Stimulated activated CD4-positive, alpha-beta T cell treated with anti-CD3 and anti-CD28 coated beads, Interleukin-2, amount 100 ng/mL, for 4 hours (primary cell): ENCODE measurements around the gene CCNY.

Experiments
- DNase-seq: peaks from one replicate; pipeline ENCODE4 v3.0.0-alpha.2; 2020; ENCODE audit warnings: low read depth

The CCNY gene

DNA sequence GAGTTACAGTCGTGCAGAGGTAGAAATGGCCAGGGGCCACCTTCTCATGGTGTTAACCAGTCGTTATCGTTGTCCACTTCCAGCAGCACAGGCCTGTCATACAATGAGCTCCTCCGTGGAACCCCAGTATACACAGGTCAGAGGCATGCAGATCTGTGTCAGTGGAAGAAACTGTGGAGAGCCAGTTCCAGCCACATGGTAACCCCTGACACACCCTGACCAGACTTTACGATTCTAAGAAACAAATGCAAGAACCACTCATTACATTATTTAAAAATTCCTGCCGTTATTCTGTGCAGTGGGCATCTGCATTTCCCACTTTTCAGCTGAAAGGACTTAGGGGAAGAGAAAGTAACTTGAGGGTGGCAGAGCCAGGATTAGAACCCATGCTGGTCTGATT lies 245.3 kb downstream of the CCNY start:
- DNase-seq, result no peak

DNA sequence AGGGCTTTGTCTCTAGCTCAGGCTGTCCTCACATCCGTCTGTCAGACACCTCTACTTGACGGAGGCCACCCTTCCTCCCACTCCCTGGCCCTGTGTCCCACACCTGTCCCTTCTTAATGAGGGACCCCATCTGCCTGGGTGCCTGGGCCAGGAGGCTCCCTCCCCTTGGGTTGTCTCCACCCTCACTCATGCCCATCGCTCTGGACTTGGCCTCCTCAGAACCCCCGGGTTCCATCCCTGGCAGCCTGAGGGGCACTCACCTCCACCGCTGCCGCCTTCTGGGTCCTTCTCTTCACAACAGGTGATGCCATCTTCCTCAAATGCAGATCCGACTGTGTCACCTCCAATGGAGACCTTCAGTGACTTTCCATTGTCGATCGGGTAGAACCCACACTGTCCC lies 248.6 kb downstream of the CCNY start:
- DNase-seq, result no peak

DNA sequence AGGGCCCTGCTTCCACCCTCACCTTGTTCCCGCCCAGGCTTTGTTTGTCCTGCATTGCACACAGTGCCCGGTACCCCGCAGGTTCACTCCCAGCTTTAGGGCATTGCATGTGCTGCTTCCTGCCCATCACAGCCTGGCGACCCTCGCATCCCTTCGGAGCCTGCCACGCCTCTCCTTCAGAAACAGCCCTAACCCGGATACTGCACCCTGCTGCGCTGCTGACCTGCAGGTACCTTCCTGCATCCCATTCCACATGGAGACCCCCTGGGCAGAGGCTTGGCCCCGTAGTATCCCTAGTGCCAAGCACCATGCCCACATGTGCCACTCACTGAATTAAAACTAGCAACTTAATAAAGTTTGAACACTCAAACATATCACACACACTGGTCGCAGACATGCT lies 249.0 kb downstream of the CCNY start:
- DNase-seq, result no peak

DNA sequence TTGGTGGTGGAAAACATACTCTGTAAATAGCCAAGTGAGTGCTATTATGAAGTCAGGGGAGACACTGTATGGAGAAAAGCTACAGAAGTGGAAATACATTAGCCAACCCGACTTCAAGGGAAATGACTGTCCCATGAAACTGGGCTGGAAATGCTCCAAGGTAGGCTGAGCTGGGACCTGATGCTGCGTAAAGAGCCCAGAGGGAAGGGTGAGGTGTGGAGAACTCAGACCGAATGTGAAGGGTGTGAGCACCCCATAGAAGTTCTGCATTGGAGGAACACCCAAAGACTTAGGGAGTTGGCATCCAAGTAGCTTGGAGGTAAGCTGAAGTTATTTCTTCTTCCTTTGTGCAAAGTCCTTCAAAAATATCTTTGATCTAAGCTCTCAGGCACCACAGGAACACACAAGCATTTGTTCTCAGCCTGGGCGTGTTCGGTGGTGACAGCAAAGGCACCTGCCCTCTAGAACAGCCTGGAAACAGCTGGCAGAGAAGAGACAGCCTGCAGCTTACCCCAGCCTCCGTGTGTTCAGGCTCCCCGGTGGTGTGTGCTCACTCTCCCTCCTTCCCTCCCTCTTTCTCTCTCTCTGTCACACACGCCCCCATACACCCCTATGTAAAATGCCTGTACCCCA lies 249.7 kb downstream of the CCNY start:
- no peak for DNase-seq

DNA sequence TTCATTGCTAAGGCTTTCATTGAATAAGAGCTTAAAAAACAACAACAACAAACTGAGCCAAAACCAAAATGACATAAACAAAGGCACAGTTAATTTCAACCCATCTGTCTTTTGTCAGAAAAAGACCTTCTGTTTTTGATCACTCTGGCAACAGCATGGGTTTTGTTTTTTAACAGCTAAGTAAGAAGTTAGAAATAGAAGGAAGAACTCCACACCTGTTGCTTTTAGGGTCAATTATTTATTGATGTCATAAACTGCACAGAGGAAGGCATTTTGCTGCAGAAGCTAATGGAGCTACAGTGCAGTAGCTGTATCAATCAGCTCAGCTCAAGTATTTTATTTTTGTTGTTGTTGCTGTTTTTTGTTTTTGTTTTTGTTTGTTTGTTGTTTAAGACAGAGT lies 252.5 kb downstream of the CCNY start:
- DNase-seq, result no peak

DNA sequence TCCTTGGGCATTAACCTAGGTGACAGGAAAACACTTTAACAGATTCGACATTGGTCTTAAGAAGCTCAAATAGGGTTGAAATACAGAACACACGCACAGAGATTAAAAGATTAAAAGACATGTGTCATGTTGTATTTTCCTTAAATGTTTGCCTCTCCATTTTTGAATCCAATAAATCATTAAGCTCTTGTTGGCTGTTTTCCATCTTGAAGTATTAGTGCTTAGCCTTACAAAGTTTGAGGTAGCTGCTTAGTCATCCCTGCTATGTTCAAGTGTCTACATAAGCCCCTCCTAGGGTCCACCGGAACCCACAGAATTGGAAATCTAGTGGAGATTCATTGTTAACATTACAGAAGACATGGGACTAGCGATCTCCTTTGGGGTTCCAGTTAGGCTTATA lies 256.1 kb downstream of the CCNY start:
- no peak for DNase-seq

DNA sequence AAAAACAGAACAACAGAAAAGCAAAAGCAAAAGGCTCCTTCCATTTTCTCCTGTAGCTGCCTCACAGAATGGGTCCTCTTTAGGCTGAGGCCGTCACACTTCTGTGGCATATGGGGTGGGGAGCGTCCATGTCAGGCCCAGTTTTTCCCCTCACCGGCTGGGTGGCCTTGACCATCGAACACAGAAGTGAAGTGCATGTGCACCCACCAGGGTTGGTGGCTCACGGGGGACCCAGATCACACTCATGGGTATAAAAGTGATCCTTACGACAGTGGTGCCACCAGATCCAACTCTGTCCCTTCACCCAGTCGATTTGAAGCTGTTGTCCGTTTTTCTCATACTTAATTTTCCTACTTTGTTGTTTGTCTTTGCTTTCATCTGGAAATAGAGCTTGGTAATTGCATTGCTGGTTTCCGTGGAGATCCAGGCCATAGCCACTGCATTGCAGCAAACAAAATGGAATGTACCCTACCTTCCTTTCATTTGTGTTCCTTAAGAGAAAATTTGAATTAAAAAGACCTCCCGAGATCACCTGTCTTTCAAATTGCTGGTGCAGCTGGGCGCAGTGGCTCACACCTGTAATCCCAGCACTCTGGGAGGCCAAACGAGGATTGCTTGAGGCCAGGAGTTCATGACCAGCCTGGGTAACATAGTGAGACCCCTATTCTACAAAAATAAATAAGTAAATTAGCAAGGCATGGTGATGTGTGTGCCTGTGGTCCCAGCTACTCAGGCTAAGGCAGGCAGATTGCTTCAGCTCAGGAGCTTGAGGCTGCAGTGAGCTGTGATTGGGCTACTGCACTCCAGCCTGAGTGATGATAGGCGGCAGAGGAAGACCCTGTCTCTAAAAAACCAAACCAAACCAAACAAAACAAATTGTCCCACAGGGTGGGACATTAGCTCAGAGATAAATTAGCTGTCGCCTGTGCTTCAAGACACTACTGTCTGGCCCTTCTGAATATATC lies 258.1 kb downstream of the CCNY start:
- no peak for DNase-seq

DNA sequence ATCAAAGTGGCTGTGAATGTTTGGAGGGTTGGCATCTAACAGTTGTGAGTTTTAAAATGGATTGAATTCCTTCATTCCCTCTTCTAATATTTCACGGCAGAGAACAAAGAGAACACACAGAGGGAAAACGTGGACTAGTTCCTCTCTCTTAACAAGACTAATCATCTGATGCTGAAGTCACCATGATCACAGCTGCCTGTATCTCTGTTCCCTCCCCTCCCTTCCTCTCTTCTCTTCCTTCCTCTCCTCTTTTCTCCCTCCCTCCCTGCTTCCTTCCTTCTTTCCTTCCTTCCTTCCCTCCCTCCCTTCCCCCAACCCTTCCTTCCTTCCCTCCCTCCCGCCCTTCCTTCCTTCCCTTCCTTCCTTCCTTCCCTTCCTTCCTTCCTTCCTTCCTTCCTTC lies 258.8 kb downstream of the CCNY start:
- no peak for DNase-seq

DNA sequence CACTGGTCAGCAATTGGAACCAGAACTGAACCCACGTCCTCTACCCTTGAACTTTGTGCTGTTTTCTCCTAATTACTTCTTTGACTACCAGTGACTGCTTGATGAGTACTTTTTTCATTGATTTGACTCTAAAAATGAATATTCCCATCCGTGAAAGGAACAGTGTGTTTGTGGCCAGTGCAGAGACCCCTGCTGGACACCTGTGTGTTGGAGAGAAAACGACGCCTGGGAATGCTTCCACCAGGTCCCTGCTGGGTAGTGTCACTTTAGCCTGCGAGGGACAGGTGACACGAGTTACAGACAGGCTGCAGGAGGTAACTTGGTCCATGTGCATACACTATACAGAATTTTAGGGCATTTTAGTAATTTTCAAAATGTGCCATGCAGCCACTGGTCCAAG lies 262.1 kb downstream of the CCNY start:
- DNase-seq, result no peak

DNA sequence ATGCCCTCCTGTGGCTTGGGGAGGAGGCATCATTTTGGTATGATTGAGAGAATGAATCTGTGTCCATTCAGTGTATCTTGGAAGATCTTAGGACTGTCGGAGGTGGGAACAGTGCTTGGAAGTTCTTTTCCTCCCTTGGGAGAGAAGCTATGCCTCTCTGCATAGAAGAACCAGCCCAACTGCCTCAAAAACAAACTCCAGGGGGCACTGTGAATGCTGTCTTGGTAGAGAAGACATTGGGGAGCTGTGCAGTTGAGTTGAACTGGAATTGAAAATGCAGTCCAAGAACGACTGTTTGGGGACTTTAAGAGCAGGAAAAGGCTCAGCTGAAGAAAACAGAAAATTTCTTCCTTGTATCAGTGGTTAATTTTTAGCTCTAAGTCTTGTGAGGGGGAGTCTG lies 263.9 kb downstream of the CCNY start:
- DNase-seq, result no peak

DNA sequence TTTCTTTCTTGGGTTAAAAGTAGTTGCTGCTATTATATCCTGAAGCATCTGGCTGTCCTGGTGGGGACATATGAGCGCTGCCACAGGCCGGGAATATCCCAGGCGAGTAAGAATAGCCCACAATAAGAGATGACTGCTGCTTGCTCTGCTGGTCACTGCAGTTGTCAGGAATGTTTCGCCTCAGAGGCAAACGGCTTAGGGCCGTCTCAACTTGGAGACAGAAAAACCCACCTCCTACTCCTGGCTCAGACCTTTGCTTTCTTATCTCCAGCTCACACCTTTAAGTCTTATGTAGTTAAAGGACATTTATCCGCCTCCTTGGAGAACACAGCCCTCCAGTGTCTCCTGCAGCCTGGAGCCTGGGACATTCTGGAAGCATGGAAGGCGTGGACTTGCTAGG lies 268.9 kb downstream of the CCNY start, which contains the start of gene GJD4:
GJD4 (plus strand) TSS at position 151 of the 400 bp plus-strand sequence; CDS start at position 378, 227 bp downstream.
- no peak for DNase-seq

DNA sequence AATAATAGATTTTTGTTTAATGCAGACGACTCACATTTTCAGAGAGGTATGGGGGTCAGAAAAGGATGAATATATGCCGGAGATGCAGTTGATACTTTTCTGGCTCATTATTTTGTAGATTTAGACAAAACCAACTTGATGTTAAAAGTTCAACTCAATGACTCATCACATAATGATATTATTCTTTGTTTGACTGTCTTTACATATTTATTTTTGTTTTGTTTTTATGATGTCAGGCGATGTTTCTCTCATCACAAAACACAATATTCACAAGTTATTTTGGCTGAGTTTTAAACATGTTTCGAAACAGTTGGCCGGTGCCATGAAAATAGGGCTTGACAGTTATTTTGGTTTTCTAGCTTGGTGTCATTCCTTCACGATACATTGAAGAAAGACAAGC lies 270.1 kb downstream of the CCNY start:
- no peak for DNase-seq

DNA sequence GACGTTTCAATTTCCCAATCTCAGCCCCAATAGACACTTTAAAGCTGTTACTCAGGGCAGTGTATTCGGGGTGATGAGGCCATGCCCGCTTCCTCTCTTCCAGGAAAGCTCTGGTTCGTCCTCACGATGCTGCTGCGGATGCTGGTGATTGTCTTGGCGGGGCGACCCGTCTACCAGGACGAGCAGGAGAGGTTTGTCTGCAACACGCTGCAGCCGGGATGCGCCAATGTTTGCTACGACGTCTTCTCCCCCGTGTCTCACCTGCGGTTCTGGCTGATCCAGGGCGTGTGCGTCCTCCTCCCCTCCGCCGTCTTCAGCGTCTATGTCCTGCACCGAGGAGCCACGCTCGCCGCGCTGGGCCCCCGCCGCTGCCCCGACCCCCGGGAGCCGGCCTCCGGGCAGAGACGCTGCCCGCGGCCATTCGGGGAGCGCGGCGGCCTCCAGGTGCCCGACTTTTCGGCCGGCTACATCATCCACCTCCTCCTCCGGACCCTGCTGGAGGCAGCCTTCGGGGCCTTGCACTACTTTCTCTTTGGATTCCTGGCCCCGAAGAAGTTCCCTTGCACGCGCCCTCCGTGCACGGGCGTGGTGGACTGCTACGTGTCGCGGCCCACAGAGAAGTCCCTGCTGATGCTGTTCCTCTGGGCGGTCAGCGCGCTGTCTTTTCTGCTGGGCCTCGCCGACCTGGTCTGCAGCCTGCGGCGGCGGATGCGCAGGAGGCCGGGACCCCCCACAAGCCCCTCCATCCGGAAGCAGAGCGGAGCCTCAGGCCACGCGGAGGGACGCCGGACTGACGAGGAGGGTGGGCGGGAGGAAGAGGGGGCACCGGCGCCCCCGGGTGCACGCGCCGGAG lies 271.4 kb downstream of the CCNY start:
- no peak for DNase-seq

DNA sequence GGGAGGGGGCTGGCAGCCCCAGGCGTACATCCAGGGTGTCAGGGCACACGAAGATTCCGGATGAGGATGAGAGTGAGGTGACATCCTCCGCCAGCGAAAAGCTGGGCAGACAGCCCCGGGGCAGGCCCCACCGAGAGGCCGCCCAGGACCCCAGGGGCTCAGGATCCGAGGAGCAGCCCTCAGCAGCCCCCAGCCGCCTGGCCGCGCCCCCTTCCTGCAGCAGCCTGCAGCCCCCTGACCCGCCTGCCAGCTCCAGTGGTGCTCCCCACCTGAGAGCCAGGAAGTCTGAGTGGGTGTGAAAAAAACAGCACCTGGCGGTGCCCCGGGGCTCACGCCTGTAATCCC lies 272.0 kb downstream of the CCNY start:
- no peak for DNase-seq

DNA sequence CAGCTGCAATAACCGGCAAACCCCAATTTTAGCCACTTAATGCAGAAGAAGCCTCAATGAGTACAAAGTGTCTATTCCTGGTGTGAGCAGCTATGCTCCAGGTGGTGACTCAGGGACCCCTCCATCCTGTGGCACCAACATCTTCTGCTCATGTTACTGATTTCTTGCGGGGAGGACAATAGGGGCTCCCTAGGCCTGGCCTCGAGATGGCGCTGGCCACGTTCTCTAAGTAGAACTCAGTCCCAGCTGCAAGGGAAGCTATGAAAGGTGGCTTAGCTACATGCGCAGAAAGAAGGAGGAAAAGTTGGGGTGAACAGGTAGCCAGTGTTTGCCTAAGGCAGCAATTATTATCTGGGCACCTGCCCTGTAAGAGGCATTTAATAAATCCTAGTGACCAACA lies 275.4 kb downstream of the CCNY start:
- no peak for DNase-seq

DNA sequence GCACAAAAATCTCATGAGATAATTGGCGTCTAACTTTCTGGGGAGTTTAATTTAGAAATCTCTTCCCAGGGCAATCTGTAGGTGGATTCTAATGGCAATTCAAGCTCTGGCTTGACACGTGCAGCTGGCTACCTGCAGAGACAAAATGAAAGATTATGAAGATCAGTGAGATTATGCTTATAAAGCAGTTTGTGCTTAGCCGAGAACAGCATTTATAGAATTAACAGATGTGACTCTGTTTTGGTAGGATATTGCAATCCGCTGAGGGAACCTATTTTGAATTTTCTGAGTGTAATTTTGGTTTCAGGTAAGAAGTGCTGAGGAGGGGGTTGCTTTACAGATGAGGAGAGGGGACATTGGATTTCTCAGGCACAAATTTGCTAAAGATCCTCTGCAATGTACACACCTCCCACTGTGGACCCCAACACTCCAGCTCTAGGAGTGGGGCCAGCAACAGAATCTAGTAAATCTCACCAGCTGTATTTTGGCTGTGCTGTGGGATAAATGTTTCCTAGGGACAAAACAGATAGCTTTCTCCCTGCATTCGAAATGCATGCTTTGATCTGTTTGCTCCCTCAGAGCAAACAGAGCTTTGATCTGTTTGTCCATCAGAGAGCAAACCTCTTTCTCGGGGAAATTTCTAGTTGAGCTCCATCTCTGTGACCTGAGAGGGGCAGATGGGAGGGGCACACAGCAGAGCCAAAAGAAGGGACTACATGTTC lies 276.2 kb downstream of the CCNY start:
- no peak for DNase-seq

DNA sequence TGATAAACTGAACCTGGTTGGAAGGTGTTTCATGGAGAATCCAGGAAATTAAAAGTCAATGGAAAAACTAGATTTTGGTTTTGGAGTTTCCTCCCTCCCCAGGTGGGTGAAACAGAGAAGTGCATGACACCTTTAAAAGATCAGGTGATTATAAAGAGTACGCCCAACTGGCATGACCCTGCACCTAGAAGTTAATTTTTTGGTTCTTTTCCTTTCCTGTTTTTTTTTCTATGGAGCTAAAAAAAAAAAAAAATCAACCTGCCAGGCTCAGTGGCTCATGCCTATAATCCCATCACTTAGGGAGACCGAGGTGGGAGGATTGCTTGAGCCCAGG lies 276.8 kb downstream of the CCNY start:
- no peak for DNase-seq

DNA sequence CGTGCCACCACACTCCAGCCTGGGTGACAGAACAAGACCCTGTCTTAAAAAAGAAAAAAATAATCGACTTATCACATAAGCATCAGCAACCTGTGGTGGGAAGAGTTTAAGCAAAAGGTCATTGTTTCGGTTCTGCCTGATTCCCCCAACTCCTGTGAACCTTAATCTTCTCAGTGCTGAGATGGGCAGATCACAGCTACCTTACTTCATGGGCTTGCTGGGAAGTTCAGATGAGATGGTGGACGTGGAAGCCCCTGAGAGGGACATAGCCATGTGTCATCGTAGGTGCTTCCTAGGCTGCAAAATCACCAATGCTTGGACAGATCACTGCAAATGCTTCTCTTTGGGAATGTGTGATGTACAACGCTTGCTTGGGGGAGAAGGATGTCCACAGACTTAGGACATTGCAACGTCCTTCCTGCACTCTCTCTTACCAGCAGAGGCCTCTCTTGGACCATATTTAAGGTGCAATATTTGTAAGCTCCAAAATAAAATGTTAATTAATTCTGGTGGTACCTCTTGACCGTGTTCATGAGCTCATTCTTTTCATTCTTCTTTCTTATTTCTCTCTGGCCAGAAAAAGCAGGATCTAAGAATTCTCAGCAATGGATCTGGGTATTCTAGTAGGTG lies 277.4 kb downstream of the CCNY start:
- DNase-seq, result no peak

DNA sequence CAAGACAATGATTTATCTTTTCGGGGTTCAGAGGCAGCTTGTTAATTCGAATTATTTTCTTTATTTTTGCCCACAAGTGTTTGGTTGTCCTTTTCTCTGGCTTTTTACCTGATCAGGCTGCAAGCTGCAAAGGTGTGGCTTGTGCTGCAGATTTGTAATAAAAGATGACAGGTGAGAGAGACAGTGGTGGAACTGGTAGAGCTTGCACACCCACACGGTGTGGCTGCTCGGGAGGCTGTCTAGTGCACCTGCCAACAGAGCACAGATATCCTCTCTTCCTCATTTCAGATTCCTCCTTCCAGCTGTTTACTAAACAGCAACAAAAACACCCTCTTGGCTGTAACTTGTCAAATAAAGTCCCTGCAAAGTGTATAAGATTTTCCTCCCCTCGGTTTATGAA lies 278.0 kb downstream of the CCNY start:
- DNase-seq, result no peak
